RPMI8226 (cell line): ENCODE data around the gene SLC12A3.
A peak's percentile ranks its signal among the peaks of the same experiment; 100 is the strongest.

ENCODE experiments used
- DNase-seq: peaks from one replicate; pipeline ENCODE4 v3.0.0-alpha.2; 2015

The SLC12A3 gene, protein sequence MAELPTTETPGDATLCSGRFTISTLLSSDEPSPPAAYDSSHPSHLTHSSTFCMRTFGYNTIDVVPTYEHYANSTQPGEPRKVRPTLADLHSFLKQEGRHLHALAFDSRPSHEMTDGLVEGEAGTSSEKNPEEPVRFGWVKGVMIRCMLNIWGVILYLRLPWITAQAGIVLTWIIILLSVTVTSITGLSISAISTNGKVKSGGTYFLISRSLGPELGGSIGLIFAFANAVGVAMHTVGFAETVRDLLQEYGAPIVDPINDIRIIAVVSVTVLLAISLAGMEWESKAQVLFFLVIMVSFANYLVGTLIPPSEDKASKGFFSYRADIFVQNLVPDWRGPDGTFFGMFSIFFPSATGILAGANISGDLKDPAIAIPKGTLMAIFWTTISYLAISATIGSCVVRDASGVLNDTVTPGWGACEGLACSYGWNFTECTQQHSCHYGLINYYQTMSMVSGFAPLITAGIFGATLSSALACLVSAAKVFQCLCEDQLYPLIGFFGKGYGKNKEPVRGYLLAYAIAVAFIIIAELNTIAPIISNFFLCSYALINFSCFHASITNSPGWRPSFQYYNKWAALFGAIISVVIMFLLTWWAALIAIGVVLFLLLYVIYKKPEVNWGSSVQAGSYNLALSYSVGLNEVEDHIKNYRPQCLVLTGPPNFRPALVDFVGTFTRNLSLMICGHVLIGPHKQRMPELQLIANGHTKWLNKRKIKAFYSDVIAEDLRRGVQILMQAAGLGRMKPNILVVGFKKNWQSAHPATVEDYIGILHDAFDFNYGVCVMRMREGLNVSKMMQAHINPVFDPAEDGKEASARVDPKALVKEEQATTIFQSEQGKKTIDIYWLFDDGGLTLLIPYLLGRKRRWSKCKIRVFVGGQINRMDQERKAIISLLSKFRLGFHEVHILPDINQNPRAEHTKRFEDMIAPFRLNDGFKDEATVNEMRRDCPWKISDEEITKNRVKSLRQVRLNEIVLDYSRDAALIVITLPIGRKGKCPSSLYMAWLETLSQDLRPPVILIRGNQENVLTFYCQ

DNA sequence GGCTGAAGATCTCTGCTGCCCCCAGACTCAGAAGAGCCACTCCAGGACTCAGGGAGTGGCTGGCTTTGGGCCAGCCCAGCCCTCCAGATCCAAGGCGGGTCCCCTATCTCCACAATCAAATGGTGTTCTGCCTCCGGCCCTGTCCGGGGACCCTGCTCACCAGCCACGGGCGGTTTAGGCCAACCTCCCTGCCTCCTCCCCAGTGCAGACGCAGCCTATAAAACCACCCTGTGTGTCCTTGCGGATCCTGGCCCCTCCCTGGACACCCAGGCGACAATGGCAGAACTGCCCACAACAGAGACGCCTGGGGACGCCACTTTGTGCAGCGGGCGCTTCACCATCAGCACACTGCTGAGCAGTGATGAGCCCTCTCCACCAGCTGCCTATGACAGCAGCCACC lies at the start of gene SLC12A3:
TSS of gene SLC12A3 (plus strand) at position 248 of the 400 bp plus-strand sequence. CDS start at position 277, 29 bp downstream.
- DNase-seq = no peak

- no peak for DNase-seq
Measured at GRCh38 chr16:56815721-56816120, 49.3 kb upstream of the SLC12A3 start.

DNA sequence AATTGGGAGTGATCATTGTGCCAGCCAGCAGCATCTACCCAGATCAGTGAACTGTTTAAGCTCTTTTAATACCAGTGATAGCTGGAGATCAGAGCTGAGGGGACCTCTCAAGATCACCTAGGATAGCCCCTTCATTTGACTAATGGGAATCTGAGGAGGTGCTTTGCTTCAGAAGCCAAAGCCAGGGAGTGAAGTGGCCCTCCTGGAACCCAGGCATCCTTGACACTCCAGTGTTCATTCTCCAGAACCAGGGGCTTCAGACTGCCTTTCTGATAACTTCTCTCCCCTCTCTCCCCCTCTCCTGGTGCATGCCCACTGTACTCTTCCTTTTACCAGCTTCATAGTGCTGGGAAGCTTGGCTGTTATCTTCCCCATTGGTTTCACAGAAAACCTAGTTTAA lies 48.0 kb upstream of the SLC12A3 start:
- no peak for DNase-seq

- no peak for DNase-seq
Measured at GRCh38 chr16:56817938-56818337, 47.1 kb upstream of the SLC12A3 start.

- DNase-seq = no peak
Measured at GRCh38 chr16:56823081-56823733, 41.8 kb upstream of the SLC12A3 start.

DNA sequence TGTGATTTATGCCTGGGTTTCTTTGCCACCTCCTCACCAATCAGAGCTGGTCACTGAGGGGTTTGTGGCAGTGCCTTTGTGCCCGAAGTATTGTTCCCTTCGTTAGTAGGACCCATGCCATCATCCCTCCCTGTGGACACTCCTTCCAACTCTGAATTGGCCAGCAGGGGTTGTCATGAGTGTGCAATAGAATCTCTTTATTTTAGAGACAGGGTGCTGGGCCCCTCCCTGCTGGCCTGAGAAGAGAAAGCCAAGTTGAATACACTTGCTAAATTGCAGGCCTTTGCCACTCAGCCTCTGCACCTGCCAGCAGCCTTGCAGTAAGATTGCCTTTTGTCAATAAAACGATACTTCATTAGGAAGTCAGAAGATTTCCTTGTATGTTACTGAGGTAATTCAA lies 40.7 kb upstream of the SLC12A3 start:
- DNase-seq = peak; percentile 48

DNA sequence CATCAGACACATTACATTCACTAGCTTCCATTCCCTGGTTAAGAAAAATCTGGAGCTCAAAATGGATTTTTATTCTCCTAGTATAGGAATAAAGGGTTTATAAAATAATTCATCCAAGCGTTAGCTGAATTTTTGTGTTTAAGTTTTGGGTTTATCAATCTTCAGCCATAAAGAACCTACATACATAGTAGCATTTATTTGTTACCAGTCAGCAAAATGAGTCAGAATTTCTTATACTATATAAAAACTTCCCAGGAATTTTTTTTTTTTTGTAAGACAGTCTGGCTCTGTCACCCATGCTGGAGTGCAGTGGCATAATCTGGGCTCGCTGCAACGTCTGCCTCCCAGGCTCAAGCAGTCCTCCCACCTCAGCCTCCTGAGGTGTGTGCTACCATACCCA lies 40.2 kb upstream of the SLC12A3 start:
- no peak for DNase-seq

GRCh38 chr16:56825826-56826225 lies 39.2 kb upstream of the SLC12A3 start:
- no peak for DNase-seq

DNA sequence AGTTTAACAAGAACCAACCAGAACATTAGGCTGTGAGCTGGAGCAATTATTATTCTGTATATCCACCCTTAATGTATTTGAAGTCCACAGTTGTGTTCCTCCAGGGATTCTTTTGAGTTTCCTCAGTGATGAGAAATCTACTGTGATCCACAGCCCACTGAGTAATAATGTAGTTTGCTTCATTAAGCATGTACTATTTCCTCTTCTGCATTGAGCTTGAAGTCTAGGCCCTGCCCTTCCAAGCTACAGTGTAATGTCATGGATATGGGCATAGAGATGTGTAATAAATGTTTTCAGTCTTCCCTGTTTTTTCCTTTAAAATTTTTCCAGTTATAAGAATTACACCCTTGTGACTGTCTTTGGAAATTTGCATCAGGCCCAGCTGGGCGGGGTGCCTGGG lies 36.4 kb upstream of the SLC12A3 start:
- no peak for DNase-seq

DNA sequence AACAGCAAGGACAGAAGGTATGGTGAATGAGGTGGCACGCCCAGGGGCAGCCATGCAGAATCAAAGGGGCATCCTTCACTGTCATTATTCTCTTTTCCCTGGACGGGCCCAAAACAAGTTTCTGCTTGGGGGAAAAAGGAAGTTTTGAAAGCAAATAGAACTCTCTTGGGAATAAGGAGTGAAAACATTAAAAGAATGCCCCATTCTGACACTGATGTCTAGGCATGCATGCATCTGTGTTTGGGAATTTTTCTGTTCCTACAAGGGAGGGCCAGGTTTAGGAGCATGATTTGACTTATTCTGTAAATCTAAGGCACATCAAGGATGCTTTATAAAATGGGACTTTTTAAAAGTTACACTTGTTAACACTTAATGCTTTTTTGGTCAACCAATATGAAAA lies 34.3 kb upstream of the SLC12A3 start:
- DNase-seq = no peak

DNA sequence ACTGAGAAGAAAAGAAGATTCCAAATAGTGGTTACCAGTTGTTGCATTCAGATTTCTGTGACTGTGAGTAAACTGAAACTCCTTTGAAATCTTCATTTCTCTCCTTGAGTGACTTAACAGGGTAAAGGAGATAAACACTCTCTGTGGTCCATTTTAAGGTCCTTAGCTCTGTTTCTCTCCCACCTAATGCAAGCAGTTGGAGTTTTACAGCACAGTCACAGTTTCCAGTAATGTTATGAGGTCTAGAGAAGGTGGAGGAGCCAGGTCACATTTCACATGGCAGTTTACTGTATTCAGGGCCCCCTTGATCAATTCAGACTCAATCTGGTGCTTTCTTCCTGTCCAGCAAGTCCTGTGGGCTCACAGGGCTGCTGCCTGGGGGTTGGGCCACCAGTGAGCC lies 32.2 kb upstream of the SLC12A3 start:
- no peak for DNase-seq

- no peak for DNase-seq
Measured at GRCh38 chr16:56833243-56833970, 31.6 kb upstream of the SLC12A3 start.

- no peak for DNase-seq
Measured at GRCh38 chr16:56835320-56835719, 29.7 kb upstream of the SLC12A3 start.

GRCh38 chr16:56836410-56837230 lies 28.4 kb upstream of the SLC12A3 start:
- DNase-seq = peak; percentile 30

DNA sequence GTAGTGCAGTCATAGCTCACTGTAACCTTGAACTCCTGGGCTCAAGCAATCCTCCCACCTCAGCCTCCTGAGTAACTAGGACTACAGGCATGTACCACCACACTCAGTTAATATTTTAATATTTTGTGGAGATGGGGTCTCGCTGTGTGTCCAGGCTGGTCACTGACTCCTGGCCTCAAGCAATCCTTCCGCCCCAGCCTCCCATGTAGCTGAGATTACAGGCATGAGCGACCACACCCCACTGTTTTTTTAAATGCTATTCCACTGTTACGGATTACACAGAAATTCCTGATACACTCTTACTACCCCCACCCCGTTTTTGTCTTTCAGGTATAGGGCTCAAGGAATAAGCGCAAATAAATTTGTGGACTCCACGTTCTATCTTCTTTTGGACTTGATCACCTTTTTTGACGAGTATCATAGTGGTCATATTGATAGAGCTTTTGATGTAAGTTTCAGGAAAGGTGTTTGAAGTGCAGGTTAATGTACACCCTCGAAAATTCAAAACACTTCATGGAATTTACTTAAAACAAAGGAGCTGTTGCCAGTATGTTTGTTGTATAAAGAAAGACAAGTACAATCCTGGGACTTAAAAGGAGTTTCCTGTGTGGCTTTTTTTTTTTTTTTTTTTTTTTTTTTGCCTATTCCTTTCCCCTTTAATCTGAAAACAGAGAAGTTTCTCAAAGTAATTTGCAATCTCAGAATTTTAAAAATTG lies 26.2 kb upstream of the SLC12A3 start:
- no peak for DNase-seq

DNA sequence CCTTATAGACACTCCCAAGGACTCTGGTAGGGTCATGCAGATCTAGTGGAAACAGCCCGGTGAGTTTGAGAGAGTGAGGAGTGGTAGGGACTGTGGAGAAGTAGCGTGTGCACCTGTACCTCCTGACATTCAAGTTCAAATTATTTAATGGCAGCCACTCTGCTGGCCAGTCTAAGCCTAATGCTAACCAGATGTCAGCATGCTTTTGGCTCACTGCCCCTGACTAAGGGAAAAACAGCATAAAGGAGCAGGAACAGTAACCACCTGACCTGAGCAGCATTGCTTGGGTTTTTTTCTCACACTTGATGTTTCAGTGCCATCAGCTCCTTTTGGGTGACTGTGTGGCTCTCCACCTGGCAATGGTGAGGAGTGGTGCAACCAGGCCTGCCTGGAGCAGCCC lies 23.8 kb upstream of the SLC12A3 start:
- peak; percentile 56 for DNase-seq

DNA sequence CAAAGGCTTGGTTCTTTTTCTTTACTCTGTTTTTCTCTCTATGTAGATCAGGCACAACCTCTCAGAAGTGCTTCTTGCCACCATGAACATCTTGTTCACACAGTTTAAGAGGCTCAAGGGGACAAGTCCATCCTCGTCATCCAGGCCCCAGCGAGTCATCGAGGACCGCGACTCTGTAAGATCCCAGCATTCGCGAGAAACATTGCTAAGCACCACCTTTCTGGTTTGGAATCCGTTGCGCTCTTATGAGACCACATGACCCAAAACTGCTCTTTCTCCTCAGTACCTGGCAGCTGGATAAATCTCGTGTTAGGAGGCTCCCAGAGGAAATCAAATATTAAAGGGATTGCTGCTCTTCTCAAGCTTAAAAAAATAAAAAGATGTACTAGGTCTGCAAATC lies 23.3 kb upstream of the SLC12A3 start:
- no peak for DNase-seq

GRCh38 chr16:56842133-56842532 lies 22.9 kb upstream of the SLC12A3 start:
- no peak for DNase-seq

- DNase-seq = no peak
Measured at GRCh38 chr16:56844056-56844455, 21.0 kb upstream of the SLC12A3 start.

DNA sequence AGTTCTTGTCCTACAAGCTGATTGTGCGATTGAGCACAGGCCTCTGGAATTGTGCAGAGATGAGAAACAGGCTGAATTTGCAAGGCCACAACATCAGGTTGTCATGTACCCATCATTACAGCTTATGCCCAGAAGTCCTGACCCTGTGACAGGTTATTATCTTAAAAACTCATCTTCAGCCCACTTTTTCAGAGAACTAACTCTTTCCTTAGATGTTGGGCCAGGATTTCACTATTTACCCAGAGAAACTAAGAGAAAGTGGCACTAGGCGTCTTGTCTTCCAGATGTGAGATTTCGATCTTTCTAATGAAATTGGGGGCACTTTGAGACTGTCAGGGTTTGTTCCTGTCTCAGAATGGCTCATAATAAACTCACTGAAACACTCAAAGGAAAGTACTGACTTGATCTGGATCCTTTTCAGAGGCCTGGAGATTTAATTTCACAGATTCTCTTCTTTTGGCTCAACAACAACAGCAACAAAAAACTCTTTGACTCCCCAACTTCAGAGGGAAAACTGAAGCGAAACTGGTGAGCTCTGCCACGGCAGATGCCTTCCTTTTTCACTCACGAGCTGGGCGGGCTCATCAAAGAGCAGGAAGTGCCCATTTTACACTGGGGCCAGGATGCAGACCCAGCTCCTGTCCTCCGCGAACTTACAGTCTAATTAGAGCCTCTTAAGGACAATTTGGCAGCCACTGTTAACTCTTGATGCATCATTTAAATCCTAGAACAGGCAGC lies 17.7 kb upstream of the SLC12A3 start:
- peak; percentile 70 for DNase-seq
